ENCODE data around the gene AFF3.

AFF3 gene

GRCh38 chr2:99734236-99734635 is 408.2 kb downstream of the AFF3 start:
- peaks cover 12% of the 10 kb centered on the region for H3K4me1 Mint-ChIP-seq
- no peak overlapping the region for H3K4me3 Mint-ChIP-seq
- H3K36me3 Mint-ChIP-seq (ENCODE audit: low read depth), result peaks cover 42% of the 10 kb centered on the region
- no peaks in the 10 kb centered on the region for H3K27me3 Mint-ChIP-seq (ENCODE audit: low read depth, poor library complexity)
- peaks cover 18% of the 10 kb centered on the region for H3K9me3 Mint-ChIP-seq
- no peak for DNase-seq
- TF ChIP-seq CTCF (IDR thresholded peaks at IDR 0.05), result no peak
- H3K27ac Mint-ChIP-seq, result no peak overlapping the region

- TF ChIP-seq CTCF (IDR thresholded peaks at IDR 0.05), result no peak
- no peak for DNase-seq
- no peak overlapping the region for H3K4me3 Mint-ChIP-seq
- H3K36me3 Mint-ChIP-seq (ENCODE audit: low read depth), result peaks cover 36% of the 10 kb centered on the region
- peaks cover 15% of the 10 kb centered on the region for H3K4me1 Mint-ChIP-seq
- no peaks in the 10 kb centered on the region for H3K27me3 Mint-ChIP-seq (ENCODE audit: low read depth, poor library complexity)
- H3K9me3 Mint-ChIP-seq, result peaks cover 11% of the 10 kb centered on the region
- peak overlapping the region; percentile 97 for H3K27ac Mint-ChIP-seq
Measured at GRCh38 chr2:99729104-99730025, 413.0 kb downstream of the AFF3 start.

- Mint-ChIP-seq H3K36me3 (ENCODE audit: low read depth) (peaks cover 43% of the 10 kb centered on the region), H3K9me3 (peaks cover 23% of the 10 kb centered on the region), H3K4me3 (no peak overlapping the region), H3K27ac (peak overlapping the region; percentile 58), H3K27me3 (ENCODE audit: low read depth, poor library complexity) (no peaks in the 10 kb centered on the region), H3K4me1 (peaks cover 23% of the 10 kb centered on the region)
- no peak for DNase-seq
- TF ChIP-seq CTCF (IDR thresholded peaks at IDR 0.05), result no peak
Measured at GRCh38 chr2:99728166-99728565, 414.2 kb downstream of the AFF3 start.

- Mint-ChIP-seq H3K9me3 (peaks cover 33% of the 10 kb centered on the region), H3K27me3 (ENCODE audit: low read depth, poor library complexity) (no peaks in the 10 kb centered on the region), H3K4me1 (peaks cover 30% of the 10 kb centered on the region), H3K27ac (no peak overlapping the region), H3K36me3 (ENCODE audit: low read depth) (peaks cover 47% of the 10 kb centered on the region), H3K4me3 (no peak overlapping the region)
- no peak for TF ChIP-seq CTCF (IDR thresholded peaks at IDR 0.05)
- no peak for DNase-seq
Measured at GRCh38 chr2:99727199-99727598, 415.2 kb downstream of the AFF3 start.

GRCh38 chr2:99726691-99727090 is 415.7 kb downstream of the AFF3 start:
- peaks cover 38% of the 10 kb centered on the region for H3K9me3 Mint-ChIP-seq
- no peak overlapping the region for H3K27ac Mint-ChIP-seq
- H3K4me1 Mint-ChIP-seq, result peaks cover 30% of the 10 kb centered on the region
- no peaks in the 10 kb centered on the region for H3K27me3 Mint-ChIP-seq (ENCODE audit: low read depth, poor library complexity)
- no peak for TF ChIP-seq CTCF (IDR thresholded peaks at IDR 0.05)
- H3K4me3 Mint-ChIP-seq, result no peak overlapping the region
- peaks cover 52% of the 10 kb centered on the region for H3K36me3 Mint-ChIP-seq (ENCODE audit: low read depth)
- DNase-seq, result no peak

- DNase-seq, result no peak
- Mint-ChIP-seq H3K27me3 (ENCODE audit: low read depth, poor library complexity) (no peaks in the 10 kb centered on the region), H3K4me1 (peaks cover 30% of the 10 kb centered on the region), H3K9me3 (peaks cover 46% of the 10 kb centered on the region), H3K4me3 (no peak overlapping the region), H3K27ac (no peak overlapping the region), H3K36me3 (ENCODE audit: low read depth) (peaks cover 60% of the 10 kb centered on the region)
- no peak for TF ChIP-seq CTCF (IDR thresholded peaks at IDR 0.05)
Measured at GRCh38 chr2:99725820-99726219, 416.6 kb downstream of the AFF3 start.
